Effector memory CD8-positive, alpha-beta T cell (primary cell): Measurements from ENCODE around the gene DIP2C.

Source experiments
- ATAC-seq: fragments of 150-1000 bp; cut with Tn5 transposase; replicated peaks from 2 replicates; pipeline ENCODE4 v1.10.0; 2021; ENCODE audit warnings: mild to moderate bottlenecking, moderate library complexity
- DNase-seq, 3 experiments: peaks; one replicate each; pipeline ENCODE4 v3.0.0; 2021
- H3K27ac Mint-ChIP-seq, 2 donors: one replicate each; pipeline ENCODE4 v1.8.0; 2022; ENCODE audit warnings: mild to moderate bottlenecking in 2 of 2, mixed read lengths in 2 of 2, moderate library complexity in 2 of 2
- H3K27me3 Mint-ChIP-seq, 2 donors: one replicate each; pipeline ENCODE4 v1.8.0; 2022; ENCODE audit warnings: mixed read lengths in 2 of 2
- H3K36me3 Mint-ChIP-seq: one replicate; pipeline ENCODE4 v1.8.0; 2022; ENCODE audit warnings: mild to moderate bottlenecking, moderate library complexity, mixed read lengths; ENCODE audit not compliant: insufficient read depth
- H3K4me1 Mint-ChIP-seq, 2 donors: one replicate each; pipeline ENCODE4 v1.8.0; 2022; ENCODE audit warnings: low read depth in 2 of 2, mixed read lengths in 2 of 2
- H3K4me3 Mint-ChIP-seq, 2 donors: one replicate each; pipeline ENCODE4 v1.8.0; 2022; ENCODE audit warnings: mild to moderate bottlenecking in 2 of 2, mixed read lengths in 2 of 2, moderate library complexity in 2 of 2
- H3K9me3 Mint-ChIP-seq, 2 donors: one replicate each; pipeline ENCODE4 v1.8.0; 2022; ENCODE audit warnings: mixed read lengths in 2 of 2

The DIP2C gene

GRCh38 chr10:493391-494148 lies 195.9 kb downstream of the DIP2C start:
- no peaks in the 10 kb centered on the region for H3K9me3 Mint-ChIP-seq
- H3K4me3 Mint-ChIP-seq, result no peak overlapping the region
- no peak overlapping the region for H3K27ac Mint-ChIP-seq
- peaks cover 45% of the 10 kb centered on the region in 2 donors for H3K27me3 Mint-ChIP-seq
- DNase-seq (no peak), ATAC-seq (no peak)
- no peaks in the 10 kb centered on the region for H3K36me3 Mint-ChIP-seq
- no peaks in the 10 kb centered on the region for H3K4me1 Mint-ChIP-seq

- no peak overlapping the region for H3K4me3 Mint-ChIP-seq
- H3K27ac Mint-ChIP-seq, result no peak overlapping the region
- DNase-seq (no peak), ATAC-seq (no peak)
- no peaks in the 10 kb centered on the region for H3K4me1 Mint-ChIP-seq
- peaks cover 42 to 53% of the 10 kb centered on the region in 2 donors for H3K27me3 Mint-ChIP-seq
- H3K9me3 Mint-ChIP-seq, result no peaks in the 10 kb centered on the region
- H3K36me3 Mint-ChIP-seq, result no peaks in the 10 kb centered on the region
These were observed 196.6 kb downstream of the DIP2C start for GRCh38 chr10:492836-493235.

DNA sequence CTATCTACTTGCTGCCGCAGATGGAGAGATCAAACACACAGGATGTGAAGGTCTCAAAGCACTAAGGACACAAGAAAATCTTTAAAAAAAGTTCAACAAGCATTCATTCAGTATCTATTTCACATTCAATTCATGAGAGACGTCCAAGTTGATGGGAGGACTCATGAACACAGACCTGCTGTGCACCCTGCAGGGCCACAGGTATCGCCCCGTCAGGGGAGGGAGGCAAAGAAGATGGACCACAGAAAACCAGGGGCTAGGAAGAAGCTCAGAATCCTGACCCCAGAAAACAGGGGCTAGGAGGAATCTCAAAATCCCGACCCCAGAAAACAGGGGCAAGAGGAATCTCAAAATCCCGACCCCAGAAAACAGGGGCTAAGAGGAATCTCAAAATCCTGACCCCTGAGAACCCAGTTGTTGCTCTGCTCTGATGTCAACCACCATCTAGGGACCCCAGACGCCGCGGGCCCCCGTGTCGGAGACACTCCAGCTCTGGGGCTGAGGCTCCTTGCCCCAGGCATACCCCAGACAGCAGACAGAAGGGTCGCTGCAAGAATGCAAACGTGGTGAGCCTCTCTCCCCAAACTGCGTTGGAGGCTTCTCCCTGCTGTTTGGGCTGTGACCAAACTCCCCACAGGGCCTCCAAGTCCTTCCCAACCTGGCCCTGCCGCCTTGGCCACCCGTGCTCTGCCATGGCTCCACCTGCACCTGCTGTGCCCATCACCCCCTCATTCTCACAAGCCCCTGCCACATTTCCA lies 197.6 kb downstream of the DIP2C start:
- no peak for DNase-seq
- no peaks in the 10 kb centered on the region for H3K9me3 Mint-ChIP-seq
- H3K27ac Mint-ChIP-seq, result no peak overlapping the region
- H3K36me3 Mint-ChIP-seq, result peaks cover under 1% of the 10 kb centered on the region
- H3K4me3 Mint-ChIP-seq, result no peak overlapping the region
- no peak for ATAC-seq
- peaks cover 42 to 53% of the 10 kb centered on the region in 2 donors for H3K27me3 Mint-ChIP-seq
- no peaks in the 10 kb centered on the region for H3K4me1 Mint-ChIP-seq

DNA sequence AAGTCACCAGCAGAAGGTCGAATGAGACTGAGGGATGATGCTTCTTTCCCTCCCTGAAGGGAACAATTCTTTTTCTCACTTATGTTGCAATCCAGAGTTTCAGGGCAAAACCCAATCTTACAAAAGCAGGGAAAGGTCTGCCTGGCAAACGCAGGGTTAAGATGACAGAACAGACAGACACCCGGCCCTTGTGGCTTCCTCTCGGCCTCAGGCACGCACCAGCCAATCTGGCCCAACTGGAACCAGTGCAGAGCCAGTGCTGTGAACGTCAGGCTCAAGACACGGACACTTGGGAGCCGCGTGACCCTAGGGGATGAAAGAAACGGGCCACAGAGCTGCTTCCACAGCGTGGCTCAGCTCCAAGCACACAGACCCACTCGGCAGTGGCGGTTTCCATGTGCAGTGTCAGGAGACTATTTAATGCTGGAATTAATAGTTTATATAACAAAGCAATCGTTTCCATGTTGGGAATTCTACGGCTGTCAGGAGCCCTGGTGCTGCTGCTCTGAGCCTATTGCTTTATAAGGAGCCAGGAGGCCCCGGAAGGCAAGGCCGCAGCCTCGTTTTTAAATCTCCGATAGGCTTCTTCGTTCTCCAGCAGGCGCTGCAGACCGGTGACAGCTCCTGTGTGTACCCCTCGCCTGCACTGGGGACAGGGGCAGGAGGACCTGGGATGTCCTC lies 198.4 kb downstream of the DIP2C start:
- no peak for DNase-seq
- Mint-ChIP-seq H3K27ac (no peak overlapping the region), H3K4me1 (peaks cover 0 to under 1% of the 10 kb centered on the region in 2 donors), H3K36me3 (peaks cover 5% of the 10 kb centered on the region), H3K27me3 (peaks cover 42 to 53% of the 10 kb centered on the region in 2 donors), H3K9me3 (no peaks in the 10 kb centered on the region), H3K4me3 (no peak overlapping the region)
- ATAC-seq, result no peak

- DNase-seq (no peak), ATAC-seq (no peak)
- Mint-ChIP-seq H3K27ac (no peak overlapping the region), H3K9me3 (no peaks in the 10 kb centered on the region), H3K27me3 (peaks cover 42 to 53% of the 10 kb centered on the region in 2 donors), H3K4me3 (no peak overlapping the region), H3K36me3 (peaks cover 5% of the 10 kb centered on the region), H3K4me1 (peaks cover 0 to 4% of the 10 kb centered on the region in 2 donors)
These were observed 199.2 kb downstream of the DIP2C start for GRCh38 chr10:490256-490655.

GRCh38 chr10:489330-489729 lies 200.1 kb downstream of the DIP2C start:
- no peak overlapping the region for H3K4me3 Mint-ChIP-seq

DNA sequence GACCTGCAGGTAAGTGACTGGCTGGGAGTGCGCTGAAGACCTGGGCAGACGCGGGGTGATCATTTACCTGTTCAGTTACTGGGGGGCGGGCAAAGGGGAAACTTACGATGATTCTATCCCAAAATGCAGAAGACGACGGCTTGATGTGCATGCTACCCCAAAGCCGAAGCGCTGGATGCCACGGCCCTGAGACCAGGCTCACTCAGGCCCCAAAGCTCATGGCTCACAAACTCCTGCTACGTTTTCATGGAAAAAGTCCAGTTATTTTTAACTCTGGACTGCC lies 200.6 kb downstream of the DIP2C start:
- H3K36me3 Mint-ChIP-seq, result peaks cover 8% of the 10 kb centered on the region
- peaks cover 42 to 53% of the 10 kb centered on the region in 2 donors for H3K27me3 Mint-ChIP-seq
- DNase-seq, result no peak
- no peak for ATAC-seq
- H3K9me3 Mint-ChIP-seq, result no peaks in the 10 kb centered on the region
- H3K27ac Mint-ChIP-seq, result no peak overlapping the region
- H3K4me3 Mint-ChIP-seq, result no peak overlapping the region
- H3K4me1 Mint-ChIP-seq, result peaks cover 3 to 11% of the 10 kb centered on the region in 2 donors

More at GRCh38 chr10:489330-489729, 200.1 kb downstream of the DIP2C start:
- peaks cover 5% of the 10 kb centered on the region for H3K36me3 Mint-ChIP-seq
- ATAC-seq, result no peak
- H3K9me3 Mint-ChIP-seq, result no peaks in the 10 kb centered on the region
- peaks cover 42 to 53% of the 10 kb centered on the region in 2 donors for H3K27me3 Mint-ChIP-seq
- H3K27ac Mint-ChIP-seq, result no peak overlapping the region
- no peak for DNase-seq
- peaks cover 0 to 7% of the 10 kb centered on the region in 2 donors for H3K4me1 Mint-ChIP-seq

- Mint-ChIP-seq H3K27me3 (peaks cover 40 to 48% of the 10 kb centered on the region in 2 donors), H3K27ac (no peak overlapping the region), H3K4me3 (no peak overlapping the region), H3K9me3 (no peaks in the 10 kb centered on the region), H3K36me3 (peaks cover 9% of the 10 kb centered on the region), H3K4me1 (peaks cover 5 to 14% of the 10 kb centered on the region in 2 donors)
- DNase-seq (no peak), ATAC-seq (no peak)
These were observed 201.2 kb downstream of the DIP2C start for GRCh38 chr10:488081-488932.

DNA sequence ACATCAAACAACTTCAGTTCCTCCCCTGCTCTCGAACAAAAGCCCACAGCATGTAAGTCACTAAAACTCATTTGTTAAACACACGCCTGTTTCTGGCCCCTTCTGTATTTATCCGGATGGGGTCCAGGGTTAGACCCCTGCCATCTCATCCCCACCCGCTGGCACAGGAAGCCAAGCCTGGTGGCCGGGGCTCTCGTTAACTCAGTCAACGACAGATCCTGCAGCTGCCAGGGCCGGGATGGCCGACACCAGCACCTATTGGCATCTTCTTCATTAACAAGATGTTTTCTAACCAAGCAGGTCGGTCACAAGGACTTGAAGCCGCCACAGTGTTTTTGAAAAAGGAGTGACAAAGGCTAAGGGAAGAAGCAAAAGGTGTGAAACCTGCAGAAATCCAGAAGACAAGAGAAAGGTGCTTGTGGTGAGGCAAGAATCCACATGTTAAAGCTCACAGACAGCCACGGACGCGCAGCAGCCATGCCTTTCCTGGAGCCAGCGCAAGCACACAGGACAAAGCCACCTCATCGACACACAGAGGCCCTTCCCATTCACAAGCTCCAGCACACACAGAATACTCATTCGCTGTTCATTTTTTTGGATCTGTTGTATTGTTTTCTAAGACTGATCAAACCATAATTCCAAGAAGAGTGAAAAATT lies 202.7 kb downstream of the DIP2C start:
- DNase-seq (no peak), ATAC-seq (no peak)
- Mint-ChIP-seq H3K27me3 (peaks cover 26 to 33% of the 10 kb centered on the region in 2 donors), H3K9me3 (no peaks in the 10 kb centered on the region), H3K4me3 (no peak overlapping the region), H3K4me1 (peaks cover 10 to 16% of the 10 kb centered on the region in 2 donors), H3K27ac (peak overlapping the region in 1 of 2 donors; percentile 35), H3K36me3 (peaks cover 9% of the 10 kb centered on the region)

- peaks cover 9% of the 10 kb centered on the region for H3K36me3 Mint-ChIP-seq
- no peaks in the 10 kb centered on the region for H3K9me3 Mint-ChIP-seq
- H3K4me3 Mint-ChIP-seq, result peak overlapping the region; percentile 83 to 85
- peak overlapping the region in 1 of 2 donors; percentile 35 for H3K27ac Mint-ChIP-seq
- DNase-seq, result no peak
- H3K4me1 Mint-ChIP-seq, result peaks cover 10 to 16% of the 10 kb centered on the region in 2 donors
- H3K27me3 Mint-ChIP-seq, result peaks cover 21 to 27% of the 10 kb centered on the region in 2 donors
- ATAC-seq, result no peak
These were observed 203.3 kb downstream of the DIP2C start for GRCh38 chr10:486206-486605.

GRCh38 chr10:485776-486175 lies 203.7 kb downstream of the DIP2C start:
- H3K4me1 Mint-ChIP-seq, result peaks cover 10 to 16% of the 10 kb centered on the region in 2 donors
- no peak for DNase-seq
- peak overlapping the region; percentile 93 to 95 for H3K27ac Mint-ChIP-seq
- H3K4me3 Mint-ChIP-seq, result peak overlapping the region; percentile 83 to 85
- ATAC-seq, result no peak
- peaks cover 17 to 23% of the 10 kb centered on the region in 2 donors for H3K27me3 Mint-ChIP-seq
- peaks cover 9% of the 10 kb centered on the region for H3K36me3 Mint-ChIP-seq
- no peaks in the 10 kb centered on the region for H3K9me3 Mint-ChIP-seq

DNA sequence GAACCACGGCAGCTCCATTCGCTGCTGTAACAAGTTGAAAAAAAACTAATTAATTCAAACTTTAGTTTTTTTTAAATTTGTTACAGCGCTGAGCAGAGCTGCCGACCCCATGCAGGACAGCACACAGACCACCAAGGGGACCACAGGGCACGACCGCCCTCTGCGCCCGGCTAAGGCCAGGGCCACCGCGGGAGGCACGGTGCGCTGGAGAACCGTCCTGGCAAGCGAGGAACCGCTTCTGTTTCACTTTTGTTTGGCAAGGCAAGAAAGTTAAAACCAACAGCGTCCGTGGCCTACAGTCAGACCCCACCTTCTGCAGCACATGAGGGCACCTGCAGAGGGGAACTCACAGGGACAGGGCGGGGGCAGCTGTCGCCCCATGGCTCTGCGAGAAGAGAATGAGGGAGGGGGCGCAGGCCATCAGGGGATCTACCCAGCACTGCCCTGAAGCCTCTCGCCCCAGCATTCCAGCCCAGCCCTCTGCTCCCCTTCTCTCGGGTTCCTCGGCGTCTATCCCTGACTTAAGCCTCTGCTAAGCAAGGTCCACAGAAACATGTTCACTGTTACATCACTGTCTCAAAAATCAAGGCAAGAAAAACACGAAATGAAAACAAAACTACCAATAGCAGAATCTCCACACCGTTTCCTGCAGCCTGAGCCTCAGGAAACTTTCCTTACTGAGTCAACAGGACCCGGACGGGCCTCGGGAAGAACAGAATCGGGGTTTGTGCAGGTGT lies 204.4 kb downstream of the DIP2C start:
- H3K9me3 Mint-ChIP-seq, result no peaks in the 10 kb centered on the region
- peaks cover 9% of the 10 kb centered on the region for H3K36me3 Mint-ChIP-seq
- peaks cover 10 to 16% of the 10 kb centered on the region in 2 donors for H3K27me3 Mint-ChIP-seq
- peak overlapping the region; percentile 83 to 85 for H3K4me3 Mint-ChIP-seq
- DNase-seq (peak; percentile 7 to 30 (median 28)), ATAC-seq (peak; percentile 82)
- peak overlapping the region; percentile 93 to 95 for H3K27ac Mint-ChIP-seq
- H3K4me1 Mint-ChIP-seq, result peaks cover 10 to 16% of the 10 kb centered on the region in 2 donors
